ENCODE data around the gene ACYP1. TPM values are rescaled to one million over a fixed set of nuclear protein-coding genes. Genes with fewer than 3 reads are reported as not detected.

ACYP1 gene
- total and polyA plus RNA-seq, 2 of the 13 experiments (the other 11 are each of a cell fraction or from before 2014, with no cell fraction given) = 9.7 to 22.4 TPM

DNA sequence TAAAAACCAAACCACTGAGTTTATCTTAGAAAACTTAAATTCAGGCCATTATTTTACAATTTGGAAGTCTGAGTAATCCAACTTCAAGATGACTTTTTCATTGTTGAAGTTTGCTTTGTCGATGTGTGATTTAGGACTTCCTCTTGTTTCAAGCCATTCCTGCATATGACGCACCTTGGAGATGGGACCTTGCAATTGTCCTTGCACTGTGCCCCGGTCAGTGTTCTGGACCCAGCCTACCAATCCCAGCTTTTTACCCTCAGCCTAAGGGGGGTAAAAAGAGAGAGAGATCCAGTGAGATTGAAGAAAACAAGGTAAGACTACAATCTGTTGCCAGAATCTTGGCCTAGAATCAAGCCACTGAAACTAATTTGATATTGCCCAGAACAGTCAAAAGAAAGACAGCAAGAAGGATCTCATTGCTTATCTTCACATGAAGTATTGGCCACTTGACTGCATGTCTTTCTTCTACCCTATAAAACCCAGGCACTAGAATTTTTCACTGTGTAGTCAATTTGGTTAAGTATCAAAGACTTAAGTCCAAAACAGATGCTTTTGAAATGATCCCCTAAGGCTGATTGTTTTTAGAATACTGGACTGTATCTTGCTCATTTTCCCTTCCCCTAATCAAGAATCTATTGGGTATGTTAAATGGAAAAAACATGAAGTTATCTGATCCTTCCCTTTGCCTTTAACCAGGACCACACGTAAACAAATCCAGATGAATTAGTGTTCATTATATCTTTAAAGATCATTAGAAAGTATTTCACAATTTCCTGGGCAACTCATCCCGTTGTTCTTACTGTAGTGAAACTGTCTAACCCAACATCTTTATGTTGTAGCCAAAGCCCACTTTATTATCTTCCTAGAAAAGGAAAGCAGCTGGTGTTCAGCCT, 10.2 kb downstream of the ACYP1 start:
- BruUV-seq (replicated peaks) = no TSS peak
- H4K20me1 ChIP-seq (ENCODE audit: insufficient read depth, low read length) = no peaks in the 10 kb centered on the region
- FAIRE-seq = no peak

More for the DNA sequence above, 10.2 kb downstream of the ACYP1 start:
- TF ChIP-seq ZNF572 (CRISPR knock-in tag; IDR thresholded peaks at IDR 0.05) (no peak), ZFP41 (CRISPR knock-in tag; IDR thresholded peaks at IDR 0.05; ENCODE audit: borderline replicate concordance) (no peak), FOXK1 (CRISPR knock-in tag; IDR thresholded peaks at IDR 0.05; ENCODE audit: borderline replicate concordance, low read depth) (no peak), REPIN1 (CRISPR knock-in tag; IDR thresholded peaks at IDR 0.05; ENCODE audit: borderline replicate concordance, low read depth) (no peak), SP4 (CRISPR knock-in tag; IDR thresholded peaks at IDR 0.05) (no peak), SETDB1 (CRISPR knock-in tag; IDR thresholded peaks at IDR 0.05; ENCODE audit: borderline replicate concordance) (no peak)
- TF ChIP-seq, protein P1, sequence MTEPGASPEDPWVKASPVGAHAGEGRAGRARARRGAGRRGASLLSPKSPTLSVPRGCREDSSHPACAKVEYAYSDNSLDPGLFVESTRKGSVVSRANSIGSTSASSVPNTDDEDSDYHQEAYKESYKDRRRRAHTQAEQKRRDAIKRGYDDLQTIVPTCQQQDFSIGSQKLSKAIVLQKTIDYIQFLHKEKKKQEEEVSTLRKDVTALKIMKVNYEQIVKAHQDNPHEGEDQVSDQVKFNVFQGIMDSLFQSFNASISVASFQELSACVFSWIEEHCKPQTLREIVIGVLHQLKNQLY (CRISPR knock-in tag; IDR thresholded peaks at IDR 0.05) = no peak
- TF ChIP-seq, protein P2, sequence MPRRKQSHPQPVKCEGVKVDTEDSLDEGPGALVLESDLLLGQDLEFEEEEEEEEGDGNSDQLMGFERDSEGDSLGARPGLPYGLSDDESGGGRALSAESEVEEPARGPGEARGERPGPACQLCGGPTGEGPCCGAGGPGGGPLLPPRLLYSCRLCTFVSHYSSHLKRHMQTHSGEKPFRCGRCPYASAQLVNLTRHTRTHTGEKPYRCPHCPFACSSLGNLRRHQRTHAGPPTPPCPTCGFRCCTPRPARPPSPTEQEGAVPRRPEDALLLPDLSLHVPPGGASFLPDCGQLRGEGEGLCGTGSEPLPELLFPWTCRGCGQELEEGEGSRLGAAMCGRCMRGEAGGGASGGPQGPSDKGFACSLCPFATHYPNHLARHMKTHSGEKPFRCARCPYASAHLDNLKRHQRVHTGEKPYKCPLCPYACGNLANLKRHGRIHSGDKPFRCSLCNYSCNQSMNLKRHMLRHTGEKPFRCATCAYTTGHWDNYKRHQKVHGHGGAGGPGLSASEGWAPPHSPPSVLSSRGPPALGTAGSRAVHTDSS (CRISPR knock-in tag; conservative IDR thresholded peaks at IDR 0.05) = no peak
- TF ChIP-seq, protein P3, sequence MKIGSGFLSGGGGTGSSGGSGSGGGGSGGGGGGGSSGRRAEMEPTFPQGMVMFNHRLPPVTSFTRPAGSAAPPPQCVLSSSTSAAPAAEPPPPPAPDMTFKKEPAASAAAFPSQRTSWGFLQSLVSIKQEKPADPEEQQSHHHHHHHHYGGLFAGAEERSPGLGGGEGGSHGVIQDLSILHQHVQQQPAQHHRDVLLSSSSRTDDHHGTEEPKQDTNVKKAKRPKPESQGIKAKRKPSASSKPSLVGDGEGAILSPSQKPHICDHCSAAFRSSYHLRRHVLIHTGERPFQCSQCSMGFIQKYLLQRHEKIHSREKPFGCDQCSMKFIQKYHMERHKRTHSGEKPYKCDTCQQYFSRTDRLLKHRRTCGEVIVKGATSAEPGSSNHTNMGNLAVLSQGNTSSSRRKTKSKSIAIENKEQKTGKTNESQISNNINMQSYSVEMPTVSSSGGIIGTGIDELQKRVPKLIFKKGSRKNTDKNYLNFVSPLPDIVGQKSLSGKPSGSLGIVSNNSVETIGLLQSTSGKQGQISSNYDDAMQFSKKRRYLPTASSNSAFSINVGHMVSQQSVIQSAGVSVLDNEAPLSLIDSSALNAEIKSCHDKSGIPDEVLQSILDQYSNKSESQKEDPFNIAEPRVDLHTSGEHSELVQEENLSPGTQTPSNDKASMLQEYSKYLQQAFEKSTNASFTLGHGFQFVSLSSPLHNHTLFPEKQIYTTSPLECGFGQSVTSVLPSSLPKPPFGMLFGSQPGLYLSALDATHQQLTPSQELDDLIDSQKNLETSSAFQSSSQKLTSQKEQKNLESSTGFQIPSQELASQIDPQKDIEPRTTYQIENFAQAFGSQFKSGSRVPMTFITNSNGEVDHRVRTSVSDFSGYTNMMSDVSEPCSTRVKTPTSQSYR (CRISPR knock-in tag; IDR thresholded peaks at IDR 0.05; ENCODE audit: borderline replicate concordance) = no peak
- intact Hi-C loops (cut with micrococcal nuclease; ENCODE audit: unreplicated experiment) (no loop called here), in situ Hi-C loops (cut with HindIII; ENCODE audit: extremely low pct_ligation_motif_present, low pct_unique_long_range_greater_than_20kb) (no loop called here)
- DNase-seq (ENCODE audit: low spot score) (no peak), ATAC-seq (no peak)
- no peaks in the 10 kb centered on the region; a peak in 2 of 5 replicates for H3K36me3 ChIP-seq (replicated peaks in 1 of 2; ENCODE audit: control insufficient read depth in 1 of 2, insufficient read depth in 2 of 2, low read length in 2 of 2)
- no peaks in the 10 kb centered on the region for H3K27me3 ChIP-seq (ENCODE audit: control insufficient read depth in 1 of 2, insufficient read depth in 2 of 2, low read length in 2 of 2)
- ChIA-PET POLR2A (no interaction called here), CTCF (ENCODE audit: low intra/inter-chr PET ratio, low total read pairs) (no interaction called here)
- peaks cover 25% of the 10 kb centered on the region for H3K4me1 ChIP-seq (ENCODE audit: insufficient read depth, low read length)
- no peak overlapping the region for H3K4me3 ChIP-seq (replicated peaks in 1 of 3; ENCODE audit: insufficient read depth in 1 of 3, low read depth in 2 of 3, low read length in 3 of 3)
- 94% methylated on average over 4 of the region's 5 CpGs for WGBS (ENCODE audit: low lambda C conversion rate)
- peaks cover 19% of the 10 kb centered on the region for H3K79me2 ChIP-seq (ENCODE audit: insufficient read depth, low read length)
- H3K9me3 ChIP-seq (ENCODE audit: low read length) = no peaks in the 10 kb centered on the region
- no peak overlapping the region for H3K9ac ChIP-seq (ENCODE audit: insufficient read depth, low read depth, low read length)
- no peak overlapping the region for H3K27ac ChIP-seq (ENCODE audit: extremely low read length, insufficient read depth, low read length)
- H2AFZ ChIP-seq (ENCODE audit: low read length) = no peak overlapping the region
- H3K4me2 ChIP-seq (ENCODE audit: low read depth, low read length) = no peak overlapping the region

Measured in HepG2 (cell line).